SK-N-SH treated with all-trans-retinoic acid at 6 μM for 48 hours (cell line): ENCODE data around the gene ETV6.
A peak's percentile ranks its signal among the peaks of the same experiment; 100 is the strongest.

ENCODE experiments used
- ATAC-seq: fragments of 200-7000 bp; cut with Tn5 transposase; 3 replicates; pipeline ENCODE4 v1.9.1; 2020; ENCODE audit warnings: mild to moderate bottlenecking, moderate library complexity
- ARNTL ChIP-seq: fragments of 450-650 bp; formaldehyde crosslinking; IDR thresholded peaks from 2 replicates; pipeline ENCODE4 v1.5.0; 2020; ENCODE audit warnings: low read depth, mild to moderate bottlenecking, moderate library complexity, borderline replicate concordance
- CSDC2 ChIP-seq: fragments of 250-450 bp; sonication (Bioruptor Pico); IDR thresholded peaks from 2 replicates; pipeline ENCODE4 v1.5.0; 2020; ENCODE audit warnings: mild to moderate bottlenecking, moderate library complexity
- ESRRG ChIP-seq: fragments of 250-450 bp; sonication (Bioruptor Pico); IDR thresholded peaks from 2 replicates; pipeline ENCODE4 v1.6.1; 2021; ENCODE audit warnings: mild to moderate bottlenecking
- GLIS3 ChIP-seq: fragments of 250-450 bp; sonication (Bioruptor Pico); IDR thresholded peaks from 2 replicates; pipeline ENCODE4 v1.5.0; 2020; ENCODE audit warnings: mild to moderate bottlenecking, moderate library complexity
- ISL1 ChIP-seq: fragments of 250-450 bp; sonication (Bioruptor Pico); IDR thresholded peaks from 2 replicates; pipeline ENCODE4 v2.1.2; 2022; ENCODE audit warnings: mild to moderate bottlenecking, moderate library complexity
- RARB ChIP-seq: fragments of 250-450 bp; sonication (Bioruptor Pico); IDR thresholded peaks from 2 replicates; pipeline ENCODE4 v1.8.0; 2021; ENCODE audit warnings: mild to moderate bottlenecking, moderate library complexity
- SNAI2 ChIP-seq: fragments of 250-450 bp; sonication (Bioruptor Pico); IDR thresholded peaks from 2 replicates; pipeline ENCODE4 v1.5.0; 2020; ENCODE audit warnings: mild to moderate bottlenecking, moderate library complexity
- ZC3H10 ChIP-seq: fragments of 250-450 bp; sonication (Bioruptor Pico); IDR thresholded peaks from 2 replicates; pipeline ENCODE4 v1.5.1; 2021; ENCODE audit warnings: mild to moderate bottlenecking, moderate library complexity
- ZFP3 ChIP-seq: fragments of 250-450 bp; sonication (Bioruptor Pico); IDR thresholded peaks from 2 replicates; pipeline ENCODE4 v1.5.0; 2020; ENCODE audit warnings: mild to moderate bottlenecking, moderate library complexity
- ZFP30 ChIP-seq: fragments of 450-650 bp; formaldehyde crosslinking; IDR thresholded peaks from 2 replicates; pipeline ENCODE4 v1.5.0; 2022; ENCODE audit warnings: mild to moderate bottlenecking, moderate library complexity
- ZNF565 ChIP-seq: fragments of 450-650 bp; formaldehyde crosslinking; conservative IDR thresholded peaks from 2 replicates; pipeline ENCODE4 v1.5.0; 2020; ENCODE audit warnings: low read depth, mild to moderate bottlenecking, moderate library complexity
- ZNF70 ChIP-seq: fragments of 450-650 bp; formaldehyde crosslinking; IDR thresholded peaks from 2 replicates; pipeline ENCODE4 v1.5.0; 2020; ENCODE audit warnings: mild to moderate bottlenecking, moderate library complexity
- ZNF8 ChIP-seq: fragments of 450-650 bp; formaldehyde crosslinking; IDR thresholded peaks from 2 replicates; pipeline ENCODE4 v1.5.0; 2020; ENCODE audit warnings: mild to moderate bottlenecking, moderate library complexity
- TF ChIP-seq, protein P1 (sequence below): fragments of 250-450 bp; sonication (Bioruptor Pico); IDR thresholded peaks from 2 replicates; pipeline ENCODE4 v1.5.0; 2020; ENCODE audit warnings: mild to moderate bottlenecking, moderate library complexity
- TF ChIP-seq, protein P2 (sequence below): fragments of 250-450 bp; sonication (Bioruptor Pico); IDR thresholded peaks from 2 replicates; pipeline ENCODE4 v1.5.1; 2021; ENCODE audit warnings: mild to moderate bottlenecking, moderate library complexity
- TF ChIP-seq, protein P3 (sequence below): fragments of 250-450 bp; sonication (Bioruptor Pico); IDR thresholded peaks from 2 replicates; pipeline ENCODE4 v1.8.0; 2020; ENCODE audit warnings: mild to moderate bottlenecking, moderate library complexity, borderline replicate concordance
- TF ChIP-seq, protein P4 (sequence below): fragments of 250-450 bp; sonication (Bioruptor Pico); IDR thresholded peaks from 2 replicates; pipeline ENCODE4 v1.8.0; 2021; ENCODE audit warnings: low read depth, mild to moderate bottlenecking, moderate library complexity, borderline replicate concordance

Gene ETV6

DNA sequence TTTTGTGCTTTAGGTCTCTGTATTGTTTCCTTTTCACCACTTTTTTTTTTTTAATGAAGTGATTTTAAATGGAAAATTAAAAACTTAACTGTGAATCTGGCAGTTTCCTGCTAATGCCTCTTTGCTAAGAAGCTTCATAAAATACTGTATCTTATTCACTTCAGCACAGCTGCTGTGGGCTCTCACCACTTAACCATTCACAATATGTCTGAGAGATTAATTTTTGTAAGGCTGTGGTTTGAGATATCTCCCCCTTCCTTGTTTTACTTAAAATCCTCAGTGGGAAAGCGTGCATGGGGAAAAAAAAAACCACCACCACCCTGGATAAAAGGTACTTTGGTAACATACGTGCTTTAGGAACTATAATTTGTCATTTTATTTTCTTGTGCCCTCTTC is 115.9 kb downstream of the ETV6 start:
- ATAC-seq, result no peak
- TF ChIP-seq ZFP30 (CRISPR knock-in tag) (no peak), ZNF70 (no peak), ARNTL (CRISPR knock-in tag) (no peak), RARB (CRISPR knock-in tag) (no peak)

DNA sequence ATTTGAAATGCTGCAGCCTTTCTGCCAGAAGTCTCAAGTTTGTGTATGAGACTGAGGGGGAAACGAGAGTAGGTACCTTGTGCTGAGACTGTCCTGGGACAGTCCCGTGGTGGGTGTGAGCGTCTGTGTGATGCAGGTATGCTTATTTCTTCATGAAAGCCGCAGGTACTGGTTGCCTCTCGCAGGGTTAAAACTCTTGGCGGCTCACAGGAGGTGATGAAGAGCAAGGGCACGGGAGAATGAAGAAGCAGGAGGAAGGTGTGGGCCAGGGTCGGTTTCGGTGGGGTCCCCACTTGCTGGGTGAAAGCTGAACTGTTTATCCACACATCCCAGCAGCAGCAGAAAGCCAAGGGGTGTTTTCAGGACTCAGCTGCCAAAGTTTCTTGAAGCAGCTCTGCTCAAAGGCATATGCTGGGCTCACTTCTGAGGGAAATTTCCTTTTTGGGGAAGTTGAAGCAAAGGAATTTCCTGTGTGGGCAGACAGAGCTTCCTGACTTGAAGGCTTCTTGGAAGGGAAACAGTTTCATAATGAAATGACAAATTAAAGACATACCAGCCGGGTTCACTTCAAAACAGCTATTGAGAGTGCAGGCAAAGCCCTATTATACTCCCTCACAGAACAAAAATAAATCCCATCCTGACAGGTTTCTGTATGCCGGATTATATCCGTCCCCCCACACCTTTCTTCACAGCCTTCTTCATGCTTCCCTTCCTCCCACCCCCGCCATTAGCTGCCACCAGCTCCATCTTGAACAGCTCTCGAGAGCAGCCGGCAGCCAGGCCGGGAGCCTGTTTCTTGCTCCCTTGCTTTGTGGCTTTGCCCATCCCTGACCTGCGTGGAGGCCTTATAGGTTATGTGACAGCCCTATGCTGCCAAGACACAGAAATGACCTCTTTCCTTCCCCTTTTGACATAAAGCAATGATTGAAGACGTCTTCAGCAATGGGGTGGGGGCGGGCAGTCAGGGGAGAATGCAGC is 116.6 kb downstream of the ETV6 start:
- peak; percentile 79 for ATAC-seq
- TF ChIP-seq ZC3H10 (CRISPR knock-in tag) (no peak), CSDC2 (CRISPR knock-in tag) (no peak), ESRRG (CRISPR knock-in tag) (no peak), ZFP30 (CRISPR knock-in tag) (no peak), ZFP3 (CRISPR knock-in tag) (no peak), ZNF8 (CRISPR knock-in tag) (no peak), SNAI2 (no peak), GLIS3 (CRISPR knock-in tag) (no peak), ARNTL (CRISPR knock-in tag) (no peak), ISL1 (CRISPR knock-in tag) (no peak), ZNF70 (no peak), RARB (CRISPR knock-in tag) (no peak)
- TF ChIP-seq, protein P1, sequence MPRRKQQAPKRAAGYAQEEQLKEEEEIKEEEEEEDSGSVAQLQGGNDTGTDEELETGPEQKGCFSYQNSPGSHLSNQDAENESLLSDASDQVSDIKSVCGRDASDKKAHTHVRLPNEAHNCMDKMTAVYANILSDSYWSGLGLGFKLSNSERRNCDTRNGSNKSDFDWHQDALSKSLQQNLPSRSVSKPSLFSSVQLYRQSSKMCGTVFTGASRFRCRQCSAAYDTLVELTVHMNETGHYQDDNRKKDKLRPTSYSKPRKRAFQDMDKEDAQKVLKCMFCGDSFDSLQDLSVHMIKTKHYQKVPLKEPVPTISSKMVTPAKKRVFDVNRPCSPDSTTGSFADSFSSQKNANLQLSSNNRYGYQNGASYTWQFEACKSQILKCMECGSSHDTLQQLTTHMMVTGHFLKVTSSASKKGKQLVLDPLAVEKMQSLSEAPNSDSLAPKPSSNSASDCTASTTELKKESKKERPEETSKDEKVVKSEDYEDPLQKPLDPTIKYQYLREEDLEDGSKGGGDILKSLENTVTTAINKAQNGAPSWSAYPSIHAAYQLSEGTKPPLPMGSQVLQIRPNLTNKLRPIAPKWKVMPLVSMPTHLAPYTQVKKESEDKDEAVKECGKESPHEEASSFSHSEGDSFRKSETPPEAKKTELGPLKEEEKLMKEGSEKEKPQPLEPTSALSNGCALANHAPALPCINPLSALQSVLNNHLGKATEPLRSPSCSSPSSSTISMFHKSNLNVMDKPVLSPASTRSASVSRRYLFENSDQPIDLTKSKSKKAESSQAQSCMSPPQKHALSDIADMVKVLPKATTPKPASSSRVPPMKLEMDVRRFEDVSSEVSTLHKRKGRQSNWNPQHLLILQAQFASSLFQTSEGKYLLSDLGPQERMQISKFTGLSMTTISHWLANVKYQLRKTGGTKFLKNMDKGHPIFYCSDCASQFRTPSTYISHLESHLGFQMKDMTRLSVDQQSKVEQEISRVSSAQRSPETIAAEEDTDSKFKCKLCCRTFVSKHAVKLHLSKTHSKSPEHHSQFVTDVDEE (CRISPR knock-in tag), result no peak
- TF ChIP-seq, protein P2, sequence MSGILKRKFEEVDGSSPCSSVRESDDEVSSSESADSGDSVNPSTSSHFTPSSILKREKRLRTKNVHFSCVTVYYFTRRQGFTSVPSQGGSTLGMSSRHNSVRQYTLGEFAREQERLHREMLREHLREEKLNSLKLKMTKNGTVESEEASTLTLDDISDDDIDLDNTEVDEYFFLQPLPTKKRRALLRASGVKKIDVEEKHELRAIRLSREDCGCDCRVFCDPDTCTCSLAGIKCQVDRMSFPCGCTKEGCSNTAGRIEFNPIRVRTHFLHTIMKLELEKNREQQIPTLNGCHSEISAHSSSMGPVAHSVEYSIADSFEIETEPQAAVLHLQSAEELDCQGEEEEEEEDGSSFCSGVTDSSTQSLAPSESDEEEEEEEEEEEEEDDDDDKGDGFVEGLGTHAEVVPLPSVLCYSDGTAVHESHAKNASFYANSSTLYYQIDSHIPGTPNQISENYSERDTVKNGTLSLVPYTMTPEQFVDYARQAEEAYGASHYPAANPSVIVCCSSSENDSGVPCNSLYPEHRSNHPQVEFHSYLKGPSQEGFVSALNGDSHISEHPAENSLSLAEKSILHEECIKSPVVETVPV (CRISPR knock-in tag), result no peak
- TF ChIP-seq, protein P3, sequence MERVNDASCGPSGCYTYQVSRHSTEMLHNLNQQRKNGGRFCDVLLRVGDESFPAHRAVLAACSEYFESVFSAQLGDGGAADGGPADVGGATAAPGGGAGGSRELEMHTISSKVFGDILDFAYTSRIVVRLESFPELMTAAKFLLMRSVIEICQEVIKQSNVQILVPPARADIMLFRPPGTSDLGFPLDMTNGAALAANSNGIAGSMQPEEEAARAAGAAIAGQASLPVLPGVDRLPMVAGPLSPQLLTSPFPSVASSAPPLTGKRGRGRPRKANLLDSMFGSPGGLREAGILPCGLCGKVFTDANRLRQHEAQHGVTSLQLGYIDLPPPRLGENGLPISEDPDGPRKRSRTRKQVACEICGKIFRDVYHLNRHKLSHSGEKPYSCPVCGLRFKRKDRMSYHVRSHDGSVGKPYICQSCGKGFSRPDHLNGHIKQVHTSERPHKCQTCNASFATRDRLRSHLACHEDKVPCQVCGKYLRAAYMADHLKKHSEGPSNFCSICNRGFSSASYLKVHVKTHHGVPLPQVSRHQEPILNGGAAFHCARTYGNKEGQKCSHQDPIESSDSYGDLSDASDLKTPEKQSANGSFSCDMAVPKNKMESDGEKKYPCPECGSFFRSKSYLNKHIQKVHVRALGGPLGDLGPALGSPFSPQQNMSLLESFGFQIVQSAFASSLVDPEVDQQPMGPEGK, result no peak
- TF ChIP-seq, protein P4, sequence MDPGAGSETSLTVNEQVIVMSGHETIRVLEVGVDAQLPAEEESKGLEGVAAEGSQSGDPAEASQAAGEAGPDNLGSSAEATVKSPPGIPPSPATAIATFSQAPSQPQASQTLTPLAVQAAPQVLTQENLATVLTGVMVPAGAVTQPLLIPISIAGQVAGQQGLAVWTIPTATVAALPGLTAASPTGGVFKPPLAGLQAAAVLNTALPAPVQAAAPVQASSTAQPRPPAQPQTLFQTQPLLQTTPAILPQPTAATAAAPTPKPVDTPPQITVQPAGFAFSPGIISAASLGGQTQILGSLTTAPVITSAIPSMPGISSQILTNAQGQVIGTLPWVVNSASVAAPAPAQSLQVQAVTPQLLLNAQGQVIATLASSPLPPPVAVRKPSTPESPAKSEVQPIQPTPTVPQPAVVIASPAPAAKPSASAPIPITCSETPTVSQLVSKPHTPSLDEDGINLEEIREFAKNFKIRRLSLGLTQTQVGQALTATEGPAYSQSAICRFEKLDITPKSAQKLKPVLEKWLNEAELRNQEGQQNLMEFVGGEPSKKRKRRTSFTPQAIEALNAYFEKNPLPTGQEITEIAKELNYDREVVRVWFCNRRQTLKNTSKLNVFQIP (CRISPR knock-in tag), result no peak

DNA sequence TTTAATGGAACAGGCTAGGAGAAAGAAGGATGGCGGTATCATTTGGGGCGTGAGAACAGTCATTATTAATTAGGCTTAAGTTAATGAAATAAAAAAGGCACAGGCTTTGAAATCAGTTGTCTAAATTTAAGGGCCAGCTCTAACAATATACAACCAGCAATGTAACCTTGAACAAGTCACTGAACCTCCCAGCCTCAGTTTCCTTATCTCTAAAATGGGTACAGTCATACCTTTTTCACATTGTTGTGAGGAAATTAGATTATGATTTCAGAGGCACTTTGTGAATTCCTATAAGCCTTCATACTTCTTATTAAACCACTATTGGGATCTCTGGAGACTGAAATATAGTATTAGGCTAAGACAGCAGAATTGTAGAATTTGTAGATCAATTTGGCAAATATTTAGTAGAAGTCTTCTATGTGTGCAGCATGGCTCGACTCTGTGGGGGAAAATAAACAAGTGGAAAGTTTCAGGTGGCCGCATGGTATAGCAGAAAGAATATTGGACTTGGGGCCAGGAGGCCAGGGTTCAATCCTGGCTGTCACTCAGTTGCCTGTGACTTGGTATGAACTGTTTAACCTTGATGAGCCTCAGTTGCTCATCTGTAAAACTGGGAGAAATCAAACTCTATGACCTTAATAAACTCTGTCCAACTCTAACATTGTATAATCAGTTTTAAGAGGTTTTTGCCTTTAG is 117.7 kb downstream of the ETV6 start:
- no peak for ATAC-seq
- no peak for TF ChIP-seq ZNF70
- no peak for TF ChIP-seq ZC3H10 (CRISPR knock-in tag)
- no peak for TF ChIP-seq RARB (CRISPR knock-in tag)
- TF ChIP-seq, protein P3, result no peak
- TF ChIP-seq ZNF565 (CRISPR knock-in tag), result no peak
- TF ChIP-seq, all 23 proteins: peak for 0
